ENCODE measurements around the gene PNKD.

Gene PNKD

GRCh38 chr2:218252509-218253231, 17.6 kb upstream of the PNKD start:
- H2AFZ ChIP-seq (ENCODE audit: low read length): no peak overlapping the region
- no peaks in the 10 kb centered on the region for H3K79me2 ChIP-seq (ENCODE audit: insufficient read depth, low read length)
- H4K20me1 ChIP-seq (ENCODE audit: insufficient read depth, low read length, poor library complexity, severe bottlenecking): peaks cover 3% of the 10 kb centered on the region
- H3K9me3 ChIP-seq (ENCODE audit: insufficient read depth, low read depth, low read length): no peaks in the 10 kb centered on the region
- TF ChIP-seq EZH2phosphoT487 (IDR thresholded peaks at IDR 0.05; ENCODE audit: borderline replicate concordance) (no peak), CTCF (conservative IDR thresholded peaks at IDR 0.05; ENCODE audit: low read length) (no peak)
- H3K27me3 ChIP-seq (ENCODE audit: insufficient read depth, low read length, poor library complexity, severe bottlenecking): no peaks in the 10 kb centered on the region
- H3K4me3 ChIP-seq (ENCODE audit: low read length, poor library complexity, severe bottlenecking): no peak overlapping the region
- no peak overlapping the region for H3K4me2 ChIP-seq (ENCODE audit: low read depth, low read length, poor library complexity, severe bottlenecking)
- peaks cover 7% of the 10 kb centered on the region; the same call in 1 of the 2 replicates for H3F3A ChIP-seq (ENCODE audit: low read depth)
- no peaks in the 10 kb centered on the region for H3K9me2 ChIP-seq (replicated peaks; ENCODE audit: low read depth, low read length)
- peaks cover 90% of the 10 kb centered on the region for H3K36me3 ChIP-seq (ENCODE audit: insufficient read depth, low read length)
- H3K4me1 ChIP-seq (ENCODE audit: insufficient read depth, low read length, poor library complexity, severe bottlenecking): no peaks in the 10 kb centered on the region
- no peak overlapping the region for H3K9ac ChIP-seq (ENCODE audit: low read depth, low read length, poor library complexity, severe bottlenecking)

GRCh38 chr2:218253232-218253625, 17.1 kb upstream of the PNKD start:
- Histone ChIP-seq H2AFZ (ENCODE audit: low read length) (no peak overlapping the region), H3K9ac (ENCODE audit: low read depth, low read length, poor library complexity, severe bottlenecking) (no peak overlapping the region), H3F3A (ENCODE audit: low read depth) (peaks cover 7% of the 10 kb centered on the region; the same call in 1 of the 2 replicates), H3K9me3 (ENCODE audit: insufficient read depth, low read depth, low read length) (no peaks in the 10 kb centered on the region), H3K79me2 (ENCODE audit: insufficient read depth, low read length) (no peaks in the 10 kb centered on the region), H4K20me1 (ENCODE audit: insufficient read depth, low read length, poor library complexity, severe bottlenecking) (peaks cover 3% of the 10 kb centered on the region), H3K9me2 (replicated peaks; ENCODE audit: low read depth, low read length) (no peaks in the 10 kb centered on the region), H3K4me3 (ENCODE audit: low read length, poor library complexity, severe bottlenecking) (no peak overlapping the region), H3K27me3 (ENCODE audit: insufficient read depth, low read length, poor library complexity, severe bottlenecking) (no peaks in the 10 kb centered on the region), H3K4me1 (ENCODE audit: insufficient read depth, low read length, poor library complexity, severe bottlenecking) (no peaks in the 10 kb centered on the region), H3K36me3 (ENCODE audit: insufficient read depth, low read length) (peaks cover 84% of the 10 kb centered on the region), H3K4me2 (ENCODE audit: low read depth, low read length, poor library complexity, severe bottlenecking) (no peak overlapping the region)
- TF ChIP-seq EZH2phosphoT487 (IDR thresholded peaks at IDR 0.05; ENCODE audit: borderline replicate concordance): no peak
- no peak for TF ChIP-seq CTCF (conservative IDR thresholded peaks at IDR 0.05; ENCODE audit: low read length)

DNA sequence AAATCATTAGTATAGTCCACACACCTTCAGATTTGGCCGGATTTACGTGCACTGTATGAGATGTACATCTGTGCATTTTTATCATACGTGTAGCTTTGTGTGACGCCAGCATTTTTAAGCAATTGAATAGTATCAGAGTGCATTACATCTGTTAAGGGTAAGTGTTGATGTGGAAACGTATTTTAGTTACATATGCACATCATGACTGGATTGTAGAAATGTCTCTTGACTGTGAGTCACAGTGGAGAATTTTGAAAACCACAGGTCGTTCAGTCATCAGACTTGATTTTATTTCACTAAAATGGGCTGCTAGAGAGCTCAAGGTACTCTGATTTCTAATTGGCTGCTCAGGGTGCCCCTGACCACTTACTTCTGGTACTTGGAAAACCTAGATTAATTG, 14.9 kb upstream of the PNKD start:
- Histone ChIP-seq H3K4me2 (ENCODE audit: low read depth, low read length, poor library complexity, severe bottlenecking) (no peak overlapping the region), H3F3A (ENCODE audit: low read depth) (peaks cover 7% of the 10 kb centered on the region; the same call in 1 of the 2 replicates), H3K4me1 (ENCODE audit: insufficient read depth, low read length, poor library complexity, severe bottlenecking) (no peaks in the 10 kb centered on the region), H4K20me1 (ENCODE audit: insufficient read depth, low read length, poor library complexity, severe bottlenecking) (peaks cover 3% of the 10 kb centered on the region), H3K4me3 (ENCODE audit: low read length, poor library complexity, severe bottlenecking) (no peak overlapping the region), H3K9me2 (replicated peaks; ENCODE audit: low read depth, low read length) (no peaks in the 10 kb centered on the region), H3K9me3 (ENCODE audit: insufficient read depth, low read depth, low read length) (no peaks in the 10 kb centered on the region), H3K9ac (ENCODE audit: low read depth, low read length, poor library complexity, severe bottlenecking) (no peak overlapping the region), H3K36me3 (ENCODE audit: insufficient read depth, low read length) (peaks cover 62% of the 10 kb centered on the region), H2AFZ (ENCODE audit: low read length) (no peak overlapping the region), H3K79me2 (ENCODE audit: insufficient read depth, low read length) (no peaks in the 10 kb centered on the region), H3K27me3 (ENCODE audit: insufficient read depth, low read length, poor library complexity, severe bottlenecking) (no peaks in the 10 kb centered on the region)
- no peak for TF ChIP-seq CTCF (conservative IDR thresholded peaks at IDR 0.05; ENCODE audit: low read length)
